GM23338 (cell line): ENCODE measurements around the gene RFNG. TPM values are rescaled to one million over a fixed set of nuclear protein-coding genes. Genes with fewer than 3 reads are reported as not detected.
"Not testable (repeated sequence)": the region's sequence is repeated elsewhere in the genome, so short reads cannot be mapped to it uniquely, and the experiment has no call there.

Experiments
- ATAC-seq: fragments of 200-7000 bp; cut with Tn5 transposase; 3 replicates; pipeline ENCODE4 v1.9.1; 2020
- DNase-seq: peaks from one replicate; pipeline ENCODE4 v3.0.0-alpha.2; 2015; ENCODE audit warnings: low spot score
- H2AFZ ChIP-seq: fragments of 200-600 bp; sonication (generic); 2 replicates; pipeline ENCODE4 v1.8.0; 2016; ENCODE audit warnings: antibody characterized with exemption, mild to moderate bottlenecking, moderate library complexity
- H3F3A ChIP-seq: fragments of 200-600 bp; sonication (generic); replicated peaks from 2 replicates; pipeline ENCODE4 v1.8.0; 2017; ENCODE audit warnings: antibody characterized with exemption, mixed run types, low read depth
- H3K27ac ChIP-seq: fragments of 200-600 bp; sonication (generic); 2 replicates; pipeline ENCODE4 v1.6.1; 2016; ENCODE audit warnings: low read depth
- H3K27me3 ChIP-seq: fragments of 200-600 bp; sonication (generic); 2 replicates; pipeline ENCODE4 v1.8.0; 2016; ENCODE audit warnings: mild to moderate bottlenecking, mixed run types, moderate library complexity; ENCODE audit not compliant: insufficient read depth
- H3K36me3 ChIP-seq: fragments of 200-600 bp; sonication (generic); 2 replicates; pipeline ENCODE4 v1.8.0; 2016; ENCODE audit warnings: mild to moderate bottlenecking; ENCODE audit not compliant: insufficient read depth
- H3K4me1 ChIP-seq: fragments of 200-600 bp; sonication (generic); 2 replicates; pipeline ENCODE4 v1.8.0; 2016; ENCODE audit warnings: mild to moderate bottlenecking, moderate library complexity; ENCODE audit not compliant: insufficient read depth
- H3K4me2 ChIP-seq: fragments of 200-600 bp; sonication (generic); 2 replicates; pipeline ENCODE4 v1.7.1; 2017; ENCODE audit warnings: mixed run types
- H3K4me3 ChIP-seq: fragments of 200-600 bp; sonication (generic); 2 replicates; pipeline ENCODE4 v1.6.1; 2016; ENCODE audit warnings: mixed run types
- H3K79me2 ChIP-seq: fragments of 200-600 bp; sonication (generic); replicated peaks from 2 replicates; pipeline ENCODE4 v1.8.0; 2017; ENCODE audit warnings: mild to moderate bottlenecking; ENCODE audit not compliant: insufficient read depth
- H3K9me2 ChIP-seq: fragments of 200-600 bp; sonication (generic); 2 replicates; pipeline ENCODE4 v1.8.0; 2017; ENCODE audit not compliant: insufficient read depth
- H4K20me1 ChIP-seq: fragments of 200-600 bp; sonication (generic); replicated peaks from 2 replicates; pipeline ENCODE4 v1.8.0; 2017; ENCODE audit warnings: mild to moderate bottlenecking; ENCODE audit not compliant: insufficient read depth
- H3K27ac Mint-ChIP-seq: 2 replicates; pipeline ENCODE4 v1.8.0; 2020; ENCODE audit warnings: inconsistent platforms, mild to moderate bottlenecking, moderate library complexity, mixed read lengths
- H3K27me3 Mint-ChIP-seq: 3 replicates; pipeline ENCODE4 v1.8.0; 2022; ENCODE audit warnings: low read depth, mild to moderate bottlenecking, moderate library complexity, mixed read lengths, inconsistent platforms; ENCODE audit not compliant: insufficient read depth, poor library complexity
- H3K36me3 Mint-ChIP-seq: 3 replicates; pipeline ENCODE4 v1.8.0; 2021; ENCODE audit warnings: low read depth, mild to moderate bottlenecking, inconsistent platforms, moderate library complexity, mixed read lengths
- H3K4me1 Mint-ChIP-seq: 3 replicates; pipeline ENCODE4 v1.8.0; 2020; ENCODE audit warnings: mild to moderate bottlenecking, inconsistent platforms, mixed read lengths
- H3K4me3 Mint-ChIP-seq: 3 replicates; pipeline ENCODE4 v1.8.0; 2021; ENCODE audit warnings: moderate library complexity, mild to moderate bottlenecking, inconsistent platforms, mixed read lengths
- H3K9me3 Mint-ChIP-seq: 3 replicates; pipeline ENCODE4 v1.8.0; 2020; ENCODE audit warnings: moderate library complexity, mild to moderate bottlenecking, inconsistent platforms, mixed read lengths
- CREB1 ChIP-seq: fragments of 250-450 bp; sonication (Bioruptor Pico); IDR thresholded peaks from 2 replicates; pipeline ENCODE4 v1.5.0; 2020; ENCODE audit warnings: low read depth, mild to moderate bottlenecking, moderate library complexity
- ETS1 ChIP-seq: IDR thresholded peaks from 2 replicates; pipeline ENCODE4 v1.6.1; 2016; ENCODE audit warnings: antibody characterized with exemption
- EZH2phosphoT487 ChIP-seq: fragments of 200-600 bp; sonication (generic); IDR thresholded peaks from one replicate; pipeline ENCODE4 v1.8.1; 2018; ENCODE audit warnings: antibody characterized with exemption; ENCODE audit not compliant: unreplicated experiment
- JUNB ChIP-seq: IDR thresholded peaks from one replicate; pipeline ENCODE4 v1.6.1; 2016; ENCODE audit warnings: antibody characterized with exemption; ENCODE audit not compliant: unreplicated experiment
- NANOG ChIP-seq: IDR thresholded peaks from 2 replicates; pipeline ENCODE4 v1.6.1; 2016; ENCODE audit warnings: antibody characterized with exemption, borderline replicate concordance
- REST ChIP-seq: IDR thresholded peaks from one replicate; pipeline ENCODE4 v1.6.1; 2018; ENCODE audit warnings: antibody characterized with exemption; ENCODE audit not compliant: unreplicated experiment
- STAT1 ChIP-seq: IDR thresholded peaks from one replicate; pipeline ENCODE4 v1.6.1; 2016; ENCODE audit warnings: antibody characterized with exemption; ENCODE audit not compliant: unreplicated experiment
- ZNF114 ChIP-seq: fragments of 250-450 bp; sonication (Bioruptor Pico); IDR thresholded peaks from 2 replicates; pipeline ENCODE4 v1.5.0; 2020; ENCODE audit warnings: mild to moderate bottlenecking, moderate library complexity
- polyA plus RNA-seq: library from polyadenylated mRNA; unstranded; fragments of >200 nt; fragmentation: Nextera tagmentation; extraction: Ambion mirVana; gene quantifications from 2 replicates; pipeline ENCODE4 v1.2.1, GENCODE V29; 2016
- total RNA-seq: library from RNA; depleted of rRNA; stranded (reverse); fragments of >200 nt; shearing (Covaris generic); gene quantifications from 2 replicates; pipeline ENCODE4 v1.2.3, GENCODE V29; 2014

RFNG gene
- total and polyA plus RNA-seq, 2 experiments from 2014 or later, result 18.0 to 44.7 TPM

- TF ChIP-seq REST (no peak), NANOG (no peak), JUNB (no peak), STAT1 (no peak), EZH2phosphoT487 (no peak), CREB1 (no peak), ZNF114 (CRISPR knock-in tag) (no peak)
These were observed 10.3 kb downstream of the RFNG start (continued) for GRCh38 chr17:82041144-82041814.

- H3K9me3 Mint-ChIP-seq, result no peaks in the 10 kb centered on the region; the same call in 2 of the 3 replicates
- H3K27ac Mint-ChIP-seq, result no peak overlapping the region
- H3K27me3 ChIP-seq, result no peaks in the 10 kb centered on the region
- no peaks in the 10 kb centered on the region; the same call in 1 of the 2 replicates for H3K4me1 ChIP-seq
- H3K79me2 ChIP-seq, result no peaks in the 10 kb centered on the region
- H3K9me2 ChIP-seq, result no peaks in the 10 kb centered on the region
- no peaks in the 10 kb centered on the region; the same call in 1 of the 2 replicates for H4K20me1 ChIP-seq
- peaks cover 13% of the 10 kb centered on the region for H3K27me3 Mint-ChIP-seq
- peaks cover 29% of the 10 kb centered on the region for H3K4me1 Mint-ChIP-seq
- no peak for ATAC-seq
- no peak overlapping the region; the same call in 2 of the 3 replicates for H3K4me3 Mint-ChIP-seq
- no peaks in the 10 kb centered on the region for H3K36me3 ChIP-seq
- H3K4me3 ChIP-seq, result no peak overlapping the region
- H3K4me2 ChIP-seq, result no peak overlapping the region
- H2AFZ ChIP-seq, result no peak overlapping the region
- no peak for DNase-seq
- H3K36me3 Mint-ChIP-seq, result peaks cover 3% of the 10 kb centered on the region; the same call in 1 of the 3 replicates
- H3K27ac ChIP-seq, result no peak overlapping the region
- no peak for TF ChIP-seq ETS1
- no peak for TF ChIP-seq REST
- no peak for TF ChIP-seq CREB1
- no peak for TF ChIP-seq EZH2phosphoT487
- peaks cover 11% of the 10 kb centered on the region for H3F3A ChIP-seq
These were observed 11.8 kb downstream of the RFNG start for GRCh38 chr17:82039695-82040299.

- not testable (repeated sequence) for H2AFZ ChIP-seq, H3K79me2 ChIP-seq, ATAC-seq, H3K27ac Mint-ChIP-seq, H3K9me2 ChIP-seq, H3K36me3 Mint-ChIP-seq, H3K36me3 ChIP-seq, H4K20me1 ChIP-seq, H3K27ac ChIP-seq, H3K4me3 Mint-ChIP-seq, DNase-seq, H3K9me3 Mint-ChIP-seq, H3K4me3 ChIP-seq, H3K4me2 ChIP-seq, H3K27me3 ChIP-seq, H3K4me1 ChIP-seq
- H3K27me3 Mint-ChIP-seq, result peaks cover 16% of the 10 kb centered on the region
- H3F3A ChIP-seq, result peaks cover 11% of the 10 kb centered on the region
- peaks cover 34% of the 10 kb centered on the region for H3K4me1 Mint-ChIP-seq
These were observed 12.7 kb downstream of the RFNG start for GRCh38 chr17:82038796-82039409.
